ENCODE results near the gene AACS.

Gene AACS

DNA sequence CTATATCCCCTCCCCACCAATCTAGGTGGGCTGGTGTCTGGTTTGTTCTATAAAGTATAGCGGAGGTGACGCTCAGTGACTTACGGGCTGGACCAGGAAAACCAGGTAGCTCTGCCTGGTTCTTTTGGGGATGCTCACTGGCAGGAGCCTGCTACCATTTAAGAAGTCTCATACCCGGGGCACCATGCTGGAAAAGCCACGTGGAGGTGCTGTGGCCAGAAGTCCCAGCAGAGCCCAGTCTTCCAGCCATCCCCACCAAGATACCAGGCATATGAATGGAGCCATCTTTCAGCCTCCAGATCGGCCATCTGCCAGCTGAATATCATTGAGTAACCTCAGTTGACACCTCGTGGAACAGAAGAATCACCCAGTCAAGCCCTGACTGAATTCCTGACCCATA lies 87.2 kb downstream of the AACS start:
- no peak for DNase-seq (ENCODE audit: low read depth in 2 of 2)

DNA sequence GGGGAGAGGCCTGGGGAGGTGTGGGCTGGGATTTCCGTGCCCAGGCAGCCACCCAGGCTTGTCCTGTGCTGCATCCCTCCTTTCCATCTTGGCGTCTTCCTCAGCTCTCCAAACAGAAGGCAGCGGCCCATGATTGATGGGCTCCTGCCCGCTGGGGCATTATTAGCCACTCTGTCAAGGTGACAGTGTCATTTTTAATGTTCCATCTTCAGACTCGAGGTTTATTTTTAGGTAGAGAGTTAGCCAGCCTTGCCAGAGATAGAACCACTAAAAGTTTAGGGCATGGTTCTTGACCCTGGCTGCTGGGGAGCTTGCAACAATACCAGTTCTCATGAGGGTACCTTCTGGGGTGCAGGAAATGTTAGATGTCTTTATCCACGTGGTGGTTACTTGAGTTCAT lies 90.1 kb downstream of the AACS start:
- DNase-seq (ENCODE audit: low read depth in 2 of 2), result no peak

GRCh38 chr12:125157177-125157576 lies 91.9 kb downstream of the AACS start:
- no peak for DNase-seq (ENCODE audit: low read depth in 2 of 2)

DNA sequence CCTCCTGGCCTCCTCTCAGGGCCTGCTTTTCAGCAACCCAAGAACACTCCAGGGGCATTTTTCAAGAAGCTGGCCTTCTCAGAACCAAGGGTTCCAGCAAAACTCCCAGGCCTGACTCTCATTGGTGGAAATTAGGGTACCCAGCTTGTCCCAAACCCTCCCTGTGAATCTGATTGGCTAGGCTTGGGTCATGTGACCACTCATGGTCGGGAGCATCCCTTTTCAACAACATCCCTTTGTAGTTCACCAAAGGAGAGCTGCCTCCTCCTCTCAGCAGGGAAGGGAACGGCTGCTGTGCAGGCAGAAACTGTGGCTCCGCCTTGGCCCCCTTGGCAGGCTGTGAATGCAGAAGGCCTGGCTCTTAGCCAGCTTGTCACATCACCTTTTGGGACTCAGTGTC lies 94.5 kb downstream of the AACS start:
- DNase-seq (ENCODE audit: low read depth in 2 of 2), result no peak

GRCh38 chr12:125160281-125160955 lies 95.2 kb downstream of the AACS start:
- no peak for DNase-seq (ENCODE audit: low read depth in 2 of 2)

- no peak for DNase-seq (ENCODE audit: low read depth in 2 of 2)
These were observed 96.4 kb downstream of the AACS start for GRCh38 chr12:125161712-125162022.

DNA sequence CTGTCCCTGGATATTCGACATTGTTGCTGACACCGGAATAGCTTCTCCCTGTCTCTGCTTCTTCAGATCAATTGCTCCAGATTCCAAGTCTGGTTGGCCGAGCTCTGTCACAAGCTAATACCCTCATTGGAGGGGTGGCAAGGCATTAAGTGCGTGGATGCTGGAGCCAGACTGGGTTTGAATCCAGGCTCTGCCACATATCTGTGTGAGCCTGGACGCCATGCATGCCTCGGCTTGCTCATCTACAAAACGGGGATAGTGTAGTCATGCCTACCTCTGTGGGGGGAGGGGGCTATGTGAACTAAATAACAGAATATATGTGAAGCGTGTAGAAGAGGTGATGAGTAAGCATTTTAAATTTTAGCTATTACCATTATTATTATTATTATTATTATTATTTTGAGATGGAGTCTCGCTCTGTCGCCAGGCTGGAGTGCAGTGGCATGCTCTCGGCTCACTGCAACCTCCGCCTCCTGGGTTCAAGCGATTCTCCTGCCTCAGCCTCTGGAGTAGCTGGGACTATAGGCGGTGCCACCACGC lies 97.3 kb downstream of the AACS start:
- DNase-seq (ENCODE audit: low read depth in 2 of 2), result no peak

DNA sequence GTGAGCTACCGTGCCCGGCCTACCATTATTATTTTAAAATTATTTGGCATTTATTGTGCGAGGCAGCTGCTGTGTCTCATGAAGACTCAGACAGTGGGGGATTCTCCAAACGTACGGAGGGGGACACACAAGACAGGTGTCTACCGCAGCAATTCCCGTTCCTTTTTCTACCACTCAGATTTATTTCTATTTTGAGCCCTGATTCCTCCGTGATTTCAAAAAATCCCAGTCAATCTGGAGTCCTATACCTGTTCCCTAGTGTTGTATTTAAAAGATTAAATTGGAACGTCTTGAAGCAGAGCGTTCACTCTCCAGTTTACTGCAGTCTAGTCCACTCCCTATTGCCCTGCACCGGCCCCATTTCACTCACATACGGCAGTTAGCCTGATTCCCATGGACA lies 97.9 kb downstream of the AACS start:
- DNase-seq (ENCODE audit: low read depth in 2 of 2), result no peak

DNA sequence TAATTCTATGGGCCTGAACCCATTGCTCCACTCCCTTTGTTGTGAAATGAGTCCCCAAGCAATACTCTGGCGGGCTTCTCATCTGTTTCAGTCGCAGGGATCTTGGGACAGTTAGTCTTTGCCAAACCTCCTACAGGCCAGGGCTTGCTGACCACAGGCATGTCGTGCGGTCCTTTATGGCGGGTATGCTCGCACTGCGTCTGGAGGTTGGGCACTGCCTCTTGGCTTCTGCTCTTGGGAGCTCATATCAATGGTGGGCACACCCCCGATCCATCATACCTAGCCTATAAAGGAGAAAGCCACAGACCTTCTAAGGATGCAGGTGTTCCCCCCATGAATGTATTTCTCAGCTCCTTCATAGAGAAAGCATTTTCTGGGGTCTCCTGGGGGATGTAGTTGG lies 99.3 kb downstream of the AACS start:
- no peak for DNase-seq (ENCODE audit: low read depth in 2 of 2)

GRCh38 chr12:125166041-125166440 lies 100.8 kb downstream of the AACS start:
- no peak for DNase-seq (ENCODE audit: low read depth in 2 of 2)

- no peak for DNase-seq (ENCODE audit: low read depth in 2 of 2)
These were observed 102.4 kb downstream of the AACS start for GRCh38 chr12:125167658-125168057.

- DNase-seq (ENCODE audit: low read depth in 2 of 2), result no peak
These were observed 104.2 kb downstream of the AACS start for GRCh38 chr12:125169451-125169850.

DNA sequence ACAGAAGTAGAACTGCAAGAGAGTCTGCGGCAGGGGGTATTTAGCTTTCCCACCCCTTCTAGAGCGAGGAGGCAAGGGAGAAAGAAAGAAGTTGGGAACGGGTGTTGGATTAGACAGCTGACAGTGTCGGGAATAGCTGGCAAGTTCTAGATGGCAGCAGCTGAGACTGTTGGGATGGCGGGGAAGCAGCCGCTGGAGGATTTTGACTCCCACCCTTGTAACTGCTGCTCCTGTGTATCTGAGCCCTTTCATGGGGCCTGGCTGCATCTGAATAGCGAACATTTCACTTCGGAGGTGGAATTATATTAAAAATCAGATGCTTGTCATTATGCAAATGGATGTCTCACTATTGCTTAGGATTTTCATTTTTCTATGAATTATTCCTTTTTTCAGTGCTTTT lies 104.6 kb downstream of the AACS start:
- no peak for DNase-seq (ENCODE audit: low read depth in 2 of 2)

GRCh38 chr12:125171267-125171666 lies 106.0 kb downstream of the AACS start:
- DNase-seq (ENCODE audit: low read depth in 2 of 2), result no peak

- DNase-seq (ENCODE audit: low read depth in 2 of 2), result no peak
These were observed 107.1 kb downstream of the AACS start for GRCh38 chr12:125172231-125172850.

GRCh38 chr12:125175576-125175975 lies 110.3 kb downstream of the AACS start:
- DNase-seq (ENCODE audit: low read depth in 2 of 2), result no peak

GRCh38 chr12:125178222-125178621 lies 113.0 kb downstream of the AACS start:
- DNase-seq (ENCODE audit: low read depth in 2 of 2), result no peak

GRCh38 chr12:125180144-125180543 lies 114.9 kb downstream of the AACS start:
- no peak for DNase-seq (ENCODE audit: low read depth in 2 of 2)

DNA sequence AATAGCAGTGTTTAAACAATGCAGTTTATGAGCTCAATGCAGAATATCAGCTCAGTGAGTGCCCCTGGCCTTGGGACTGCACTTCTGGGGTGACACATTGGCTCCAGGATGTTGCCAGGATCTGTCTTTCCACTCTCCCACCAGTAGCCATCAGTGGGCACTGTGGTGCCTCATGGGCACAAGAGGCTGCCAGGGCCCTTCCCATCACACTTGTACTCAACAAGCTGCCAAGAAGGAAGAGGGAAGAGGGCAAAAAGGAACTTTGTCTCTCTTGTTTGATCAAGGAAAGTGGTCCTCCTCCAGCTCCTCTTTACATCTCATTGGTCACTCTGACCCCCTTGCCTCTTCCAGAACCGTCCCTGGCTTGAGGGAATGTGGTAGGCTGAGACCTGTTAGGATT lies 115.9 kb downstream of the AACS start:
- no peak for DNase-seq (ENCODE audit: low read depth in 2 of 2)

GRCh38 chr12:125183187-125184067 lies 118.2 kb downstream of the AACS start:
- peak; percentile 59 to 62 for DNase-seq (ENCODE audit: low read depth in 2 of 2)

DNA sequence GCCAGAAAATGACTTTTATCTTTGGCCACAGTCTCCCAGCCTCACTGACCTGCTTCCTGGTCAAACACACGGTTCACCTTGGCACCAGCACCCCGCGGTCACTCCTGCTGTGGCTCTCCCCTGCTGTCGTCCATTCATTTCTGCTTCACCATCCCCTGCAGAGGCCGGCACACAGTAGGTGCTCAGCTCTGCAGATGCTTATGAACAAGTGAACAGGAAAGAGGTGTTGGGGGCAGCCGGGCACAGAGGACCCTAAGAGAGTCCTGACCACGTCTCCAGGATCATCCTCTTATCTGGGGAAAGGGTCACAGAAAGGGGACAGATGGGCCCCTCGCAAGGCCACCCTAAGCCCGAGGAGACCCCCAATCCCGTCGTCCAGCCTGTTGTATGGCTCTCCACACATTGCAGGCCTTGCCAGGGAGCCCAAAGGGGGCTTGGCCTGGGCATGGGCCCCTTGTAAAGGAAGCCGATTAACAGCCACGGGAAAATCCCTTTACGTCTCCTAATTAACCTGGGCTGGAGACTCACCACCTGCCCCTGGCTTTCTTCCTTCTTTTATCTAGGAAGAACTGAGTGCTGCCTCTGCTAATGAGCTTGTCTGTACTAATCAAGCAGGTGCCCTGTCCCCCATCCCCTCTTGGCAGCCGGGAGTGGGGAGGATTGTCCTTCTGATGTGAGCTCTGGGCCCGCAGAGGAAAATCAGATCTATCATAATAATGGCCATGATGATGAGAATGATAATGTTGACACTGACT lies 119.2 kb downstream of the AACS start:
- DNase-seq (ENCODE audit: low read depth in 2 of 2), result no peak

- DNase-seq (ENCODE audit: low read depth in 2 of 2), result no peak
These were observed 120.1 kb downstream of the AACS start for GRCh38 chr12:125185311-125185739.
